Activated T-helper 2 cell treated with anti-CD3 and anti-CD28 coated beads, Interferon-gamma antibody, Interleukin-2, Interleukin-4, amounts not matched to agents 10 μg/mL and 5 μg/mL and 100 μg/mL, durations not matched to agents 14 hours and 24 hours and 36 hours (primary cell): ENCODE data around the gene FLVCR1. TPM values are rescaled to one million over a fixed set of nuclear protein-coding genes. Genes with fewer than 3 reads are reported as not detected.

Experiments used
- DNase-seq: peaks from one replicate; pipeline ENCODE4 v3.0.0; 2021; ENCODE audit warnings: low spot score
- H3K27ac Mint-ChIP-seq: one replicate; pipeline ENCODE4 v1.8.0; 2021; ENCODE audit warnings: mixed read lengths
- H3K27me3 Mint-ChIP-seq: one replicate; pipeline ENCODE4 v1.8.0; 2021; ENCODE audit warnings: low read depth, mixed read lengths
- H3K36me3 Mint-ChIP-seq: one replicate; pipeline ENCODE4 v1.8.0; 2021; ENCODE audit warnings: low read depth, mixed read lengths
- H3K4me1 Mint-ChIP-seq: one replicate; pipeline ENCODE4 v1.8.0; 2021; ENCODE audit warnings: low read depth, mixed read lengths
- H3K4me3 Mint-ChIP-seq: one replicate; pipeline ENCODE4 v1.8.0; 2021; ENCODE audit warnings: low read depth, mild to moderate bottlenecking, moderate library complexity, mixed read lengths
- H3K9me3 Mint-ChIP-seq: one replicate; pipeline ENCODE4 v1.8.0; 2021; ENCODE audit warnings: mixed read lengths
- intact Hi-C: fragments of 100-400 bp; cut with micrococcal nuclease; formaldehyde crosslinking; loops from one replicate; pipeline ENCODE4 v1.15.1; 2023
- total RNA-seq: library from RNA; stranded (reverse); gene quantifications from 2 replicates; pipeline ENCODE4 v1.2.3, GENCODE V29; 2022

FLVCR1 gene
- total RNA-seq, 1 donor from 2014 or later: 24.3 TPM

- no peak overlapping the region for H3K4me3 Mint-ChIP-seq
- H3K36me3 Mint-ChIP-seq: no peaks in the 10 kb centered on the region
- intact Hi-C loops: no loop called here
- no peak overlapping the region for H3K27ac Mint-ChIP-seq
- H3K9me3 Mint-ChIP-seq: no peaks in the 10 kb centered on the region
- peaks cover 4% of the 10 kb centered on the region for H3K27me3 Mint-ChIP-seq
- no peaks in the 10 kb centered on the region for H3K4me1 Mint-ChIP-seq
- DNase-seq: no peak
Observed at GRCh38 chr1:212926372-212926771, 68.3 kb downstream of the FLVCR1 start.

- no peak for DNase-seq
- Mint-ChIP-seq H3K4me1 (no peaks in the 10 kb centered on the region), H3K4me3 (no peak overlapping the region), H3K9me3 (no peaks in the 10 kb centered on the region), H3K27me3 (peaks cover 2% of the 10 kb centered on the region), H3K36me3 (no peaks in the 10 kb centered on the region), H3K27ac (no peak overlapping the region)
- intact Hi-C loops: no loop called here
Observed at GRCh38 chr1:212928323-212929291, 70.5 kb downstream of the FLVCR1 start.

- intact Hi-C loops: no loop called here
- Mint-ChIP-seq H3K27me3 (no peaks in the 10 kb centered on the region), H3K36me3 (no peaks in the 10 kb centered on the region), H3K4me3 (no peak overlapping the region), H3K4me1 (no peaks in the 10 kb centered on the region), H3K27ac (no peak overlapping the region), H3K9me3 (no peaks in the 10 kb centered on the region)
- no peak for DNase-seq
Observed at GRCh38 chr1:212930986-212931678, 73.1 kb downstream of the FLVCR1 start.

- Mint-ChIP-seq H3K4me1 (peaks cover 4% of the 10 kb centered on the region), H3K27me3 (no peaks in the 10 kb centered on the region), H3K36me3 (no peaks in the 10 kb centered on the region), H3K9me3 (no peaks in the 10 kb centered on the region), H3K4me3 (no peak overlapping the region), H3K27ac (no peak overlapping the region)
- no peak for DNase-seq
- intact Hi-C loops: no loop called here
Observed at GRCh38 chr1:212933815-212934471, 75.9 kb downstream of the FLVCR1 start.

- no peaks in the 10 kb centered on the region for H3K9me3 Mint-ChIP-seq
Observed at GRCh38 chr1:212935387-212935981, 77.4 kb downstream of the FLVCR1 start.

GRCh38 chr1:212937034-212937433, 79.0 kb downstream of the FLVCR1 start:
- Mint-ChIP-seq H3K27ac (no peak overlapping the region), H3K4me1 (peaks cover 4% of the 10 kb centered on the region), H3K4me3 (no peak overlapping the region), H3K36me3 (no peaks in the 10 kb centered on the region), H3K27me3 (peaks cover 14% of the 10 kb centered on the region), H3K9me3 (no peaks in the 10 kb centered on the region)
- DNase-seq: no peak
- intact Hi-C loops: no loop called here

More at GRCh38 chr1:212935387-212935981, 77.4 kb downstream of the FLVCR1 start:
- intact Hi-C loops: no loop called here
- Mint-ChIP-seq H3K27ac (no peak overlapping the region), H3K27me3 (peaks cover 4% of the 10 kb centered on the region), H3K4me1 (peaks cover 4% of the 10 kb centered on the region), H3K36me3 (no peaks in the 10 kb centered on the region), H3K4me3 (no peak overlapping the region)
- DNase-seq: no peak

- Mint-ChIP-seq H3K9me3 (no peaks in the 10 kb centered on the region), H3K27ac (no peak overlapping the region), H3K4me1 (peaks cover 4% of the 10 kb centered on the region), H3K27me3 (peaks cover 14% of the 10 kb centered on the region), H3K4me3 (no peak overlapping the region), H3K36me3 (no peaks in the 10 kb centered on the region)
- DNase-seq: no peak
- intact Hi-C loops: no loop called here
Observed at GRCh38 chr1:212938846-212939245, 80.8 kb downstream of the FLVCR1 start.

- Mint-ChIP-seq H3K4me1 (peaks cover 4% of the 10 kb centered on the region), H3K27ac (no peak overlapping the region), H3K27me3 (peaks cover 14% of the 10 kb centered on the region), H3K36me3 (no peaks in the 10 kb centered on the region), H3K4me3 (no peak overlapping the region), H3K9me3 (no peaks in the 10 kb centered on the region)
- intact Hi-C loops: no loop called here
- DNase-seq: no peak
Observed at GRCh38 chr1:212941452-212941851, 83.4 kb downstream of the FLVCR1 start.

GRCh38 chr1:212942679-212943392, 84.8 kb downstream of the FLVCR1 start:
- H3K4me3 Mint-ChIP-seq: no peak overlapping the region
- intact Hi-C loops: no loop called here

GRCh38 chr1:212943393-212943710, 85.3 kb downstream of the FLVCR1 start:
- no peak overlapping the region for H3K27ac Mint-ChIP-seq
- H3K4me3 Mint-ChIP-seq: no peak overlapping the region
- H3K4me1 Mint-ChIP-seq: peaks cover under 1% of the 10 kb centered on the region
- peaks cover 2% of the 10 kb centered on the region for H3K9me3 Mint-ChIP-seq
- H3K36me3 Mint-ChIP-seq: no peaks in the 10 kb centered on the region
- H3K27me3 Mint-ChIP-seq: peaks cover 18% of the 10 kb centered on the region
- DNase-seq: no peak
- intact Hi-C loops: no loop called here

More at GRCh38 chr1:212942679-212943392, 84.8 kb downstream of the FLVCR1 start:
- Mint-ChIP-seq H3K4me1 (peaks cover 4% of the 10 kb centered on the region), H3K27ac (no peak overlapping the region), H3K36me3 (no peaks in the 10 kb centered on the region), H3K27me3 (peaks cover 16% of the 10 kb centered on the region), H3K9me3 (no peaks in the 10 kb centered on the region)
- DNase-seq: no peak

GRCh38 chr1:212944229-212944901, 86.3 kb downstream of the FLVCR1 start:
- no peaks in the 10 kb centered on the region for H3K36me3 Mint-ChIP-seq
- H3K27me3 Mint-ChIP-seq: peaks cover 26% of the 10 kb centered on the region
- peaks cover 6% of the 10 kb centered on the region for H3K9me3 Mint-ChIP-seq
- no peaks in the 10 kb centered on the region for H3K4me1 Mint-ChIP-seq
- no peak overlapping the region for H3K27ac Mint-ChIP-seq
- DNase-seq: no peak
- H3K4me3 Mint-ChIP-seq: no peak overlapping the region
- intact Hi-C loops: no loop called here

- no peak overlapping the region for H3K27ac Mint-ChIP-seq
Observed at GRCh38 chr1:212945056-212945455, 87.0 kb downstream of the FLVCR1 start.

More at GRCh38 chr1:212945056-212945455, 87.0 kb downstream of the FLVCR1 start:
- intact Hi-C loops: no loop called here
- no peaks in the 10 kb centered on the region for H3K36me3 Mint-ChIP-seq
- no peak overlapping the region for H3K4me3 Mint-ChIP-seq
- DNase-seq: no peak
- H3K27me3 Mint-ChIP-seq: peaks cover 31% of the 10 kb centered on the region
- H3K4me1 Mint-ChIP-seq: peaks cover under 1% of the 10 kb centered on the region
- peaks cover 6% of the 10 kb centered on the region for H3K9me3 Mint-ChIP-seq
